ENCODE data around the gene COL5A2. TPM values are rescaled to one million over a fixed set of nuclear protein-coding genes. Genes with fewer than 3 reads are reported as not detected.

The COL5A2 gene
- total RNA-seq, 2 donors from 2014 or later, result 8.2 to 17.6 TPM

DNA sequence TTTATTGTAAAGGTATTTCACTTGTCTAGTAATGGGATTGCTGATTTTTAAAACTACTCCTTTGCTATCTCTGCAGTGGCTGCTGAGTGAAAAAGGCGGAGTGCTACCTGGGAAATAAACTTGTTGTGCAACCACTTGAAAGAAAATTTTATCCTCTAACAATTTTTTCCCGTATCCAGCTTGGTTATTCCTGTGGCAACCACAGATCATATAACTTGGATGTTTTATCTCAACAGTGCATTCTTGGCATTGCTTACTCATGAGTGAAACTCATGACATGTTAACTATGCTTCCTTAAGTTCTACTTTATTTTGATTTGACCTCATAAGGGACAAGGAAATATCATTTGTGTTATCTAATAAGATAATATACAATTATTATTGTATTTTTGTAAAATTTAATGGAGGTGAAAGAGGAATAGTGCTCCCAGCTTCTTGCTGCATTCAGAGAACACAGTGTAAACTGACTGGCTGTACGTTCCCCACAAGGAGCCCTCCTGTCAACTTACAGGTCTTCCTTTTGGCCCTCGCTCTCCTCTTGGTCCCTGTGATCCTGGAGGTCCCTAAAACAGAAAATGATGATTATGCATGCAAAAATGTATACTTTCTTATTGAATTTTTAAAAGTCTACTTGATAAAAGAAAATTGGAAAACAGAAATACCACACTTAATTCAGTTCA, 82.7 kb downstream of the COL5A2 start:
- no peak for TF ChIP-seq POLR2AphosphoS5 (IDR thresholded peaks at IDR 0.05)
- TF ChIP-seq, protein P1, sequence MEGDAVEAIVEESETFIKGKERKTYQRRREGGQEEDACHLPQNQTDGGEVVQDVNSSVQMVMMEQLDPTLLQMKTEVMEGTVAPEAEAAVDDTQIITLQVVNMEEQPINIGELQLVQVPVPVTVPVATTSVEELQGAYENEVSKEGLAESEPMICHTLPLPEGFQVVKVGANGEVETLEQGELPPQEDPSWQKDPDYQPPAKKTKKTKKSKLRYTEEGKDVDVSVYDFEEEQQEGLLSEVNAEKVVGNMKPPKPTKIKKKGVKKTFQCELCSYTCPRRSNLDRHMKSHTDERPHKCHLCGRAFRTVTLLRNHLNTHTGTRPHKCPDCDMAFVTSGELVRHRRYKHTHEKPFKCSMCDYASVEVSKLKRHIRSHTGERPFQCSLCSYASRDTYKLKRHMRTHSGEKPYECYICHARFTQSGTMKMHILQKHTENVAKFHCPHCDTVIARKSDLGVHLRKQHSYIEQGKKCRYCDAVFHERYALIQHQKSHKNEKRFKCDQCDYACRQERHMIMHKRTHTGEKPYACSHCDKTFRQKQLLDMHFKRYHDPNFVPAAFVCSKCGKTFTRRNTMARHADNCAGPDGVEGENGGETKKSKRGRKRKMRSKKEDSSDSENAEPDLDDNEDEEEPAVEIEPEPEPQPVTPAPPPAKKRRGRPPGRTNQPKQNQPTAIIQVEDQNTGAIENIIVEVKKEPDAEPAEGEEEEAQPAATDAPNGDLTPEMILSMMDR (IDR thresholded peaks at IDR 0.05), result no peak
- TF ChIP-seq POLR2A (IDR thresholded peaks at IDR 0.05), result no peak
- Histone ChIP-seq H3K9me3 (no peaks in the 10 kb centered on the region), H3K27ac (no peak overlapping the region), H3K4me3 (no peak overlapping the region), H3K36me3 (no peaks in the 10 kb centered on the region), H3K4me1 (replicated peaks) (no peaks in the 10 kb centered on the region), H3K27me3 (replicated peaks; ENCODE audit: insufficient read depth) (no peaks in the 10 kb centered on the region)
- no peak for DNase-seq (ENCODE audit: low spot score)
- intact Hi-C loops (cut with DNase I), result no loop called here
- 68% methylated on average over 4 of the region's 4 CpGs for WGBS

DNA sequence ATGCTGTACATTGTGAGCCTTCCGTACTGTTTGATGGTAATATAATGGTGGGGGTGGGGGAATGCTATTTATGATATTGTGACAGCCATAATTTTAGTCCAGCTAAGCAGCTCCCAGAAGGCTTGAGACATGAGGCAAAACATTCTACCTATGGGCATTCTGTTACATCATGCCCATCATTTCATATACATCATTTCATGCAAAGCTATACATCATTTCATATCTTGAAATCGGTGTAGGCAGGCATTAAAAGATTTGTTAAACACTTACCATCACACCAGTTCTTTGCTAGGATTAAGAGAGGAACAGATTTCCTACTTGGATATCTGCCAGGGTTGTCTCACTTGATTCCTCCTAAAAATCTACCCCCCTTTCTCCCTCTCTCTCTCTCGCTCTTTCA, 84.5 kb downstream of the COL5A2 start:
- H3K4me3 ChIP-seq, result no peak overlapping the region
- no peak overlapping the region for H3K27ac ChIP-seq
- H3K4me1 ChIP-seq (replicated peaks), result no peaks in the 10 kb centered on the region
- H3K27me3 ChIP-seq (replicated peaks; ENCODE audit: insufficient read depth), result no peaks in the 10 kb centered on the region
- DNase-seq (ENCODE audit: low spot score), result no peak
- no peaks in the 10 kb centered on the region for H3K9me3 ChIP-seq
- intact Hi-C loops (cut with DNase I), result loop anchor here (2.0 kb wide), 1 partner anchor 318 kb away; no protein-coding TSS in a partner anchor
- H3K36me3 ChIP-seq, result no peaks in the 10 kb centered on the region
- 87% methylated on average over 3 of the region's 3 CpGs for WGBS
- TF ChIP-seq POLR2A (IDR thresholded peaks at IDR 0.05) (no peak), POLR2AphosphoS5 (IDR thresholded peaks at IDR 0.05) (no peak)
- TF ChIP-seq, protein P1 (IDR thresholded peaks at IDR 0.05), result no peak

DNA sequence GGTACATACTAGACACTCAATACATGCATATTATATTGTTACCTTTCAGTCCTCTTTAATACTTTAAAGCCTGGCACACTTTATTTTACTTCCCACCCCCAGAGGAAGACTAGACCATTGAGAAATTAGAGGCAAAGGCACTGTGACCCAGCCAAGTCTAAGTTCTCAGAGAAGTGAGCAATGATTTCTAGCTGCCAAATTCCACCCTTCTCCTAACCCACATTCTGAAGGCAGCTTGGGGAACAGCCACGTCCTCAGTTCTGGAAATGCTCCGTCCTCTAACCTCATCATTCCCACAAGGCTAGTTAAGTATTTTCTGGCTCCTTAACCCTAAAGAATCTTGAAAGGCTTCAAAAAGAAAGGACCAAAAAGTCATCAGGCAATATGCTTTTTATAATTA, 86.6 kb downstream of the COL5A2 start:
- DNase-seq (ENCODE audit: low spot score), result no peak
- 51% methylated on average over 2 of the region's 2 CpGs for WGBS
- no peaks in the 10 kb centered on the region for H3K9me3 ChIP-seq
- no peak overlapping the region for H3K27ac ChIP-seq
- no peaks in the 10 kb centered on the region for H3K36me3 ChIP-seq
- intact Hi-C loops (cut with DNase I), result no loop called here
- TF ChIP-seq, protein P1 (IDR thresholded peaks at IDR 0.05), result no peak
- TF ChIP-seq POLR2AphosphoS5 (IDR thresholded peaks at IDR 0.05) (no peak), POLR2A (IDR thresholded peaks at IDR 0.05) (no peak)
- no peaks in the 10 kb centered on the region for H3K27me3 ChIP-seq (replicated peaks; ENCODE audit: insufficient read depth)
- H3K4me1 ChIP-seq (replicated peaks), result no peaks in the 10 kb centered on the region
- H3K4me3 ChIP-seq, result no peak overlapping the region

DNA sequence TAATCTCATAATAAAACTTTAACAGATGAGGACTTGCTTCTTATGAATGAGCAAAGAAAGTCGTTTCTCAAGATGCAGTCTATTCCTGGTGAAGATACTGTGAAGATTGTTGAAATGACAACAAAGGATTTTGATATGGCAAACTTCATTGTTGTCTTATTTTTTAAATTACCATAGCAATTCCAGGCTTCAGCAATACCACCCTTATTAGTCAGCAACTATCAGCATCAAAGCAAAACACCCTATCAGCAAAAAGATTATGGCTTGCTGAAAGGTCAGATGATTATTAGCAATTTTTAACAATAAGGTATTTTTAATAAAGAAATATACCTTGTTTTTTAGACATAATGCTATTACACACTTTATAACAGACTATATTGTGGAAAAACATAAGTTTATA, 88.3 kb downstream of the COL5A2 start:
- 66% methylated on average over 1 of the region's 1 CpG for WGBS
- no peaks in the 10 kb centered on the region for H3K4me1 ChIP-seq (replicated peaks)
- no peaks in the 10 kb centered on the region for H3K9me3 ChIP-seq
- no peaks in the 10 kb centered on the region for H3K27me3 ChIP-seq (replicated peaks; ENCODE audit: insufficient read depth)
- intact Hi-C loops (cut with DNase I), result no loop called here
- no peak overlapping the region for H3K27ac ChIP-seq
- no peak for DNase-seq (ENCODE audit: low spot score)
- H3K4me3 ChIP-seq, result no peak overlapping the region
- no peak for TF ChIP-seq POLR2AphosphoS5 (IDR thresholded peaks at IDR 0.05)
- TF ChIP-seq, protein P1 (IDR thresholded peaks at IDR 0.05), result no peak
- TF ChIP-seq POLR2A (IDR thresholded peaks at IDR 0.05), result no peak
- no peaks in the 10 kb centered on the region for H3K36me3 ChIP-seq

DNA sequence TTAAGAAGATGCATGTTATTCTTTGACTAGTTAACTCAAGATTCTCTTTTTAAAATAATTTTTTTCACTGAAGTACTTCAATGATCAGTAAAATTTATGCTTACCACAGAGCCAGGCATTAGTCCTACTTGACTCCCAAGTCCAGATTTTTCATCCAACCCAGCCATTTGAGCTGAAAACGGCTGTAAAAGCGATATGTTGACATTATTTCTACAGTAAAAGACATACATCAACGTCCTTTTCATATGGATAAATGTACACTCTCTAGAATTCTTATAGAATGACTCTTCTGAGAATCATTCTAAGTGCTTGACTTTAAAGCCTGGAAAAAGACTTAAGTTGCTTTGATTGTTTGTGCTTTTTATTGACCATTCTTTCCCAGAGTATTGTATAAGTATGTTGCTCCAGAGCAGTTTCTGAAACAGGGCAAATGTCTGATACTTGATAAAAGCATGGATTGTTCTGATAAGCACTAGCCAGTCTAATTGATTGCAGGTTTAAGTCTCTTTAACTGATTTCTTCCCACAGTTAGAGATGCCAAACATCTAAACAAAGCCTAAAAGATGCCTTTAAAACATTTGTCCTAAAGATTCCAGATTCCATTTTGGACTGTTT, 90.9 kb downstream of the COL5A2 start:
- 29% methylated on average over 3 of the region's 3 CpGs for WGBS
- Histone ChIP-seq H3K27me3 (replicated peaks; ENCODE audit: insufficient read depth) (no peaks in the 10 kb centered on the region), H3K4me1 (replicated peaks) (no peaks in the 10 kb centered on the region), H3K27ac (no peak overlapping the region), H3K4me3 (no peak overlapping the region), H3K36me3 (no peaks in the 10 kb centered on the region), H3K9me3 (no peaks in the 10 kb centered on the region)
- DNase-seq (ENCODE audit: low spot score), result no peak
- intact Hi-C loops (cut with DNase I), result no loop called here
- no peak for TF ChIP-seq POLR2A (IDR thresholded peaks at IDR 0.05)
- TF ChIP-seq, protein P1 (IDR thresholded peaks at IDR 0.05), result no peak
- TF ChIP-seq POLR2AphosphoS5 (IDR thresholded peaks at IDR 0.05), result no peak
